Measurements from ENCODE around the gene COPZ1. TPM values are rescaled to one million over a fixed set of nuclear protein-coding genes. Genes with fewer than 3 reads are reported as not detected.
"Not testable (repeated sequence)": the region's sequence is repeated elsewhere in the genome, so short reads cannot be mapped to it uniquely, and the experiment has no call there.

COPZ1 gene
- total RNA-seq, 4 donors from 2014 or later: 181 to 284 (median 236) TPM

GRCh38 chr12:54301428-54302048 lies 23.4 kb upstream of the COPZ1 start:
- Histone ChIP-seq H3K4me3 (replicated peaks in 1 of 3) (no peak overlapping the region), H3K36me3 (no peaks in the 10 kb centered on the region), H3K9me3 (no peaks in the 10 kb centered on the region), H3K4me1 (peaks cover 13 to 24% of the 10 kb centered on the region in 2 donors), H3K27ac (peak overlapping the region in 1 of 3 donors; percentile 46), H3K27me3 (no peaks in the 10 kb centered on the region)
- 63 to 100% methylated on average over 1 of the region's 1 CpG for WGBS, 2 donors
- intact Hi-C loops (cut with DNase I): no loop called here
- DNase-seq: peak in 1 of 2 donors; percentile 25
- no peak for TF ChIP-seq POLR2A (IDR thresholded peaks at IDR 0.05)
- TF ChIP-seq CTCF (IDR thresholded peaks at IDR 0.05): no peak

GRCh38 chr12:54303640-54304039 lies 21.3 kb upstream of the COPZ1 start:
- no peak for TF ChIP-seq POLR2A (IDR thresholded peaks at IDR 0.05)
- TF ChIP-seq CTCF (IDR thresholded peaks at IDR 0.05): no peak
- no peaks in the 10 kb centered on the region for H3K36me3 ChIP-seq
- H3K27me3 ChIP-seq: no peaks in the 10 kb centered on the region
- no peak overlapping the region for H3K4me3 ChIP-seq (replicated peaks in 1 of 3)
- H3K9me3 ChIP-seq: no peaks in the 10 kb centered on the region
- H3K4me1 ChIP-seq: peaks cover 13 to 24% of the 10 kb centered on the region in 2 donors
- H3K27ac ChIP-seq: no peak overlapping the region
- intact Hi-C loops (cut with DNase I): no loop called here
- no peak for DNase-seq

GRCh38 chr12:54304187-54304810 lies 20.6 kb upstream of the COPZ1 start:
- Histone ChIP-seq H3K27me3 (no peaks in the 10 kb centered on the region), H3K4me3 (replicated peaks in 1 of 3) (no peak overlapping the region), H3K36me3 (no peaks in the 10 kb centered on the region), H3K27ac (no peak overlapping the region), H3K9me3 (no peaks in the 10 kb centered on the region), H3K4me1 (peaks cover 13 to 24% of the 10 kb centered on the region in 2 donors)
- 21 to 23% methylated on average over 11 to 12 of the region's 12 CpGs for WGBS, 2 donors
- DNase-seq: peak; percentile 77 to 81
- TF ChIP-seq POLR2A (IDR thresholded peaks at IDR 0.05) (no peak), CTCF (IDR thresholded peaks at IDR 0.05) (no peak)
- intact Hi-C loops (cut with DNase I): no loop called here

- H3K9me3 ChIP-seq: no peaks in the 10 kb centered on the region
- H3K27ac ChIP-seq: no peak overlapping the region
- intact Hi-C loops (cut with DNase I): no loop called here
- WGBS, 2 donors: 57 to 70% methylated on average over 8 of the region's 8 CpGs
- H3K27me3 ChIP-seq: no peaks in the 10 kb centered on the region
- TF ChIP-seq CTCF (IDR thresholded peaks at IDR 0.05) (no peak), POLR2A (IDR thresholded peaks at IDR 0.05) (no peak)
- peaks cover 7 to 12% of the 10 kb centered on the region in 2 donors for H3K4me1 ChIP-seq
- peak; percentile 25 to 35 for DNase-seq
- H3K36me3 ChIP-seq: no peaks in the 10 kb centered on the region
- H3K4me3 ChIP-seq (replicated peaks in 1 of 3): no peak overlapping the region
These were observed 17.8 kb upstream of the COPZ1 start for GRCh38 chr12:54306925-54307741.

- intact Hi-C loops (cut with DNase I): no loop called here
- TF ChIP-seq CTCF (IDR thresholded peaks at IDR 0.05) (no peak), POLR2A (IDR thresholded peaks at IDR 0.05) (no peak)
- H3K4me1 ChIP-seq: no peaks in the 10 kb centered on the region
- H3K9me3 ChIP-seq: no peaks in the 10 kb centered on the region
- H3K27ac ChIP-seq: no peak overlapping the region
- no peaks in the 10 kb centered on the region for H3K27me3 ChIP-seq
- no peak for DNase-seq
- no peak overlapping the region for H3K4me3 ChIP-seq (replicated peaks in 1 of 3)
- 72 to 74% methylated on average over 2 of the region's 2 CpGs for whole genome bisulfite sequencing, 2 donors
- no peaks in the 10 kb centered on the region for H3K36me3 ChIP-seq
These were observed 13.9 kb upstream of the COPZ1 start for GRCh38 chr12:54311051-54311450.

- H3K27ac ChIP-seq; DNase-seq; H3K4me3 ChIP-seq (replicated peaks in 1 of 3); H3K36me3 ChIP-seq; H3K4me1 ChIP-seq; H3K9me3 ChIP-seq; H3K27me3 ChIP-seq; intact Hi-C loops (cut with DNase I): not testable (repeated sequence)
- WGBS, 2 donors: 90 to 97% methylated on average over 7 of the region's 7 CpGs
These were observed 12.6 kb upstream of the COPZ1 start for GRCh38 chr12:54312309-54312708.

Data from thyroid gland (tissue), 4 donors.